ENCODE results near the gene EIF1AY. TPM values are rescaled to one million over a fixed set of nuclear protein-coding genes. Genes with fewer than 3 reads are reported as not detected.
"Not testable (repeated sequence)": the region's sequence is repeated elsewhere in the genome, so short reads cannot be mapped to it uniquely, and the experiment has no call there.

Gene EIF1AY, protein sequence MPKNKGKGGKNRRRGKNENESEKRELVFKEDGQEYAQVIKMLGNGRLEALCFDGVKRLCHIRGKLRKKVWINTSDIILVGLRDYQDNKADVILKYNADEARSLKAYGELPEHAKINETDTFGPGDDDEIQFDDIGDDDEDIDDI
- 10 to 100 TPM; 65.3 to 78.7 TPM for total RNA-seq

- H3K27ac Mint-ChIP-seq = peak within 1 kb of the TSS; percentile 95 to 97
- no peaks in the 10 kb centered on the region for H3K9me3 Mint-ChIP-seq
- peaks cover 0 to 12% of the 10 kb centered on the region in 2 donors for H3K36me3 Mint-ChIP-seq
- DNase-seq (ENCODE audit: low spot score in 2 of 2) (peak; percentile 67 to 87), ATAC-seq (peak; percentile 95 to 96)
Measured at GRCh38 chrY:20575531-20576121, at the start of gene EIF1AY. TSS of gene EIF1AY (plus strand) at chrY:20575776. CDS start at chrY:20575872, 96 bp downstream.

DNA sequence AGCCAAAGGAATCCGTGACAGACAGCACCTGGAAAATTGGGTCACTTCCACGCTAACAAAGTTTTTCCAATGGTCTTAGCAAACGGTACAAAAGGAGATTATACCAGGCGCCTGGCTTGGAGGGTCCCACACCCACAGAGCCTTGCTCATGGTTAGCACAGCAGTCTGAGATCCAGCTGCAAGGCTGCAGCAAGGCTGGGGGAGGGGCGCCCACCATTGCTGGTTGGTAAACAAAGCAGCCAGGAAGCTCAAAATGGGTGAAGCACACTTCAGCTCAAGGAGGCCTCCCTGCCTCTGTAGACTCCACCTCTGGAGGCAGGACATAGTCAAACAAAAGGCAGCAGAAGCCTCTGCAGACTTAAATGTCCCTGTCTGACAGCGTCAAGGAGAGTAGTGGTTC is 47.1 kb upstream of the EIF1AY start:
- Mint-ChIP-seq H3K36me3 (peaks cover 5 to 12% of the 10 kb centered on the region in 2 donors), H3K27ac (no peak overlapping the region), H3K9me3 (no peaks in the 10 kb centered on the region)
- no peak for DNase-seq (ENCODE audit: low spot score in 2 of 2)
- ATAC-seq = no peak

DNA sequence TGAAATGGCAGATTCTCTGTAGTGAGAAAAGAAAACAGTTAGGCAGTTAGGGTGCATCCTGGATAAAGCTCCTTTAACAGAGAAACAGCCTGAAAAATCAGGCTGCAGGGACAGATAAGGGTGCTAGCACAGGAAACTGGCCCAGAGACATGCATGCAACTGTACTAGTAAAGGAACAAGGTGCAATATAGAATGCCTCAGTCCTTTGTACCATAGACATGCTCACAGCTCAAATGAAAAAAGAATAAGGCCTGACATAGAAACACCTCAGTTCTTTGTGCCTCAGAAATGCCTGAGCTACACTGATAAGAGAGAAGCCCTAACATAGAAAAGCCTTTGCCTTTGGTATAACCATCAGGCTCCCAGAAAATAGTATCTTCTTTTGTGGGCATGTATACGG is 37.4 kb upstream of the EIF1AY start:
- no peaks in the 10 kb centered on the region for H3K9me3 Mint-ChIP-seq
- no peaks in the 10 kb centered on the region for H3K36me3 Mint-ChIP-seq
- H3K27ac Mint-ChIP-seq = no peak overlapping the region
- ATAC-seq = no peak
- DNase-seq (ENCODE audit: low spot score in 2 of 2) = no peak

GRCh38 chrY:20538933-20539332 is 36.6 kb upstream of the EIF1AY start:
- DNase-seq (ENCODE audit: low spot score in 2 of 2) = no peak
- Mint-ChIP-seq H3K9me3 (no peaks in the 10 kb centered on the region), H3K36me3 (no peaks in the 10 kb centered on the region), H3K27ac (no peak overlapping the region)
- no peak for ATAC-seq

GRCh38 chrY:20544451-20544960 is 31.1 kb upstream of the EIF1AY start:
- H3K9me3 Mint-ChIP-seq = no peaks in the 10 kb centered on the region
- DNase-seq (ENCODE audit: low spot score in 2 of 2) (no peak), ATAC-seq (no peak)
- no peaks in the 10 kb centered on the region for H3K36me3 Mint-ChIP-seq
- H3K27ac Mint-ChIP-seq = no peak overlapping the region

DNA sequence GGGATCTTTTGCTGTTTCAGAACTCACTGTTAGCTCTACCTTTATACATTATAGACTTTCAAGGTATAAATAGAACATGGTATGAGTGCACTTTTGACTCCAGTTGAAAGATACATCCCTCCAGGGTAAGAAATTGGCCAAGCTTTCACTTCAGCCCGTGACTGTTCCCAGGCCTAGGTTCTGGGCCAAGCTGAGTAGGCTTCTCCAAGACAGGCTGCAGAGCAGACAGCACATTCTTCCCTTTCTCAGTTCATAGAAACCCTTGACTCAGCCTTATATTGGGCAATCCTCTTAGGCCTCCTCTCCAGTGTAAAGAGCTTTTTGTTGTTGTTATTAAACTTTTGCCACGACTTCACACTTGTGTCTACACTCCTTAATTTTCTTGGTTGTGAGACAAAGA is 29.5 kb upstream of the EIF1AY start:
- ATAC-seq = no peak
- H3K27ac Mint-ChIP-seq = no peak overlapping the region
- no peaks in the 10 kb centered on the region for H3K9me3 Mint-ChIP-seq
- no peak for DNase-seq (ENCODE audit: low spot score in 2 of 2)
- no peaks in the 10 kb centered on the region for H3K36me3 Mint-ChIP-seq

GRCh38 chrY:20549289-20549688 is 26.3 kb upstream of the EIF1AY start:
- no peak for DNase-seq (ENCODE audit: low spot score in 2 of 2)
- no peak for ATAC-seq
- Mint-ChIP-seq H3K27ac (no peak overlapping the region), H3K9me3 (no peaks in the 10 kb centered on the region), H3K36me3 (no peaks in the 10 kb centered on the region)

- ATAC-seq (no peak), DNase-seq (ENCODE audit: low spot score in 2 of 2) (no peak)
- Mint-ChIP-seq H3K27ac (no peak overlapping the region), H3K9me3 (no peaks in the 10 kb centered on the region), H3K36me3 (no peaks in the 10 kb centered on the region)
Measured at GRCh38 chrY:20551840-20552239, 23.7 kb upstream of the EIF1AY start.

- H3K9me3 Mint-ChIP-seq; H3K36me3 Mint-ChIP-seq; DNase-seq (ENCODE audit: low spot score in 2 of 2); H3K27ac Mint-ChIP-seq; ATAC-seq: not testable (repeated sequence)
Measured at GRCh38 chrY:20552764-20553323, 22.7 kb upstream of the EIF1AY start.

GRCh38 chrY:20555820-20556219 is 19.8 kb upstream of the EIF1AY start:
- H3K36me3 Mint-ChIP-seq = no peaks in the 10 kb centered on the region
- DNase-seq (ENCODE audit: low spot score in 2 of 2) (no peak), ATAC-seq (no peak)
- H3K9me3 Mint-ChIP-seq = no peaks in the 10 kb centered on the region
- no peak overlapping the region for H3K27ac Mint-ChIP-seq

- Mint-ChIP-seq H3K9me3 (no peaks in the 10 kb centered on the region), H3K27ac (no peak overlapping the region), H3K36me3 (no peaks in the 10 kb centered on the region)
- DNase-seq (ENCODE audit: low spot score in 2 of 2) = no peak
- ATAC-seq = no peak
Measured at GRCh38 chrY:20558677-20559076, 16.9 kb upstream of the EIF1AY start.

- DNase-seq (ENCODE audit: low spot score in 2 of 2) = no peak
- no peaks in the 10 kb centered on the region for H3K36me3 Mint-ChIP-seq
- H3K27ac Mint-ChIP-seq = no peak overlapping the region
- ATAC-seq = no peak
- no peaks in the 10 kb centered on the region for H3K9me3 Mint-ChIP-seq
Measured at GRCh38 chrY:20559873-20560512, 15.6 kb upstream of the EIF1AY start.

DNA sequence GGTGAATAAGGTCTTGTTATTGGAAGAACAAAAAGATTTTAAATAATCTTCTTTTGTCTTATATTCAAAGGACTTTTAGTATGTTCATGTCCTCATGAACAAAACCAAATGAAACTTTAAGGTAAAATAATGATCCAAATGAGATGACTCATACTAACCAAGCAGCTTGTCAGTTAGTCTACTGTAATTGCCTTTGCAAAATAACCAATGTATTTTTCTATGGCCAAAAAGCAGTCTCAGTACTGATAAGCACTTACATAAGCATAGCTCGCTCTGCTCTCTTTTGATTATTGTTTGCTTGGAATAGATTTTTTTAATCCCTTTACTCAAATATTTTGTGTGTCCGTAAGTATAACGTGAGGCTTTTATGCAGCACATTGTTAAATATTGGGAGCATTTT is 4.3 kb upstream of the EIF1AY start:
- ATAC-seq = no peak
- H3K27ac Mint-ChIP-seq = no peak overlapping the region

GRCh38 chrY:20576506-20576905 is 930 bp downstream of the EIF1AY start:
- DNase-seq (ENCODE audit: low spot score in 2 of 2) (no peak), ATAC-seq (peak in 1 of 2 donors; percentile 18)
- H3K36me3 Mint-ChIP-seq = peaks cover 0 to 12% of the 10 kb centered on the region in 2 donors
- peak overlapping the region; percentile 95 to 97 for H3K27ac Mint-ChIP-seq
- no peaks in the 10 kb centered on the region for H3K9me3 Mint-ChIP-seq

More for the DNA sequence above, 4.3 kb upstream of the EIF1AY start:
- DNase-seq (ENCODE audit: low spot score in 2 of 2) = no peak
- peaks cover 0 to 12% of the 10 kb centered on the region in 2 donors for H3K36me3 Mint-ChIP-seq
- H3K9me3 Mint-ChIP-seq = no peaks in the 10 kb centered on the region

DNA sequence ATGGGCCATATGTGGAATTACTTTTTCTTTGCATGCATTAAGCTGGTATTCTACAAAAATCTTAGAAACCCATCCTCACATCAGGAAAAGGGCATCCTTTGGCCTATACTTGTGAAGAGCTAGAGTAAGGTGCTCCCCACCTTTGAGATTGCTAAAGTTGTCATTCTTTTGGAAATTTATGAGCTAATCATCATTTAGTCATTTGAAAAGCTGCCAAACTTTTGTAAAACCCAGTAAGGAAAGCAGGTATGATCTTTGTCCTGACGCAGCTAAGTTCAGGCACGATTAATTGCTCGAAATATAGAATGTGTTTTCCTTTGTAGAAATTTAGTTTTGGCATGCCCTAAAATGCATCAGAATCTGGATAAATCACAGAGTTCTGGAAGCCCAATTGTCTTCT is 2.6 kb downstream of the EIF1AY start:
- DNase-seq (ENCODE audit: low spot score in 2 of 2) = no peak
- no peak for ATAC-seq
- H3K27ac Mint-ChIP-seq = no peak overlapping the region
- H3K9me3 Mint-ChIP-seq = no peaks in the 10 kb centered on the region
- peaks cover 0 to 7% of the 10 kb centered on the region in 2 donors for H3K36me3 Mint-ChIP-seq

GRCh38 chrY:20581687-20582086 is 6.1 kb downstream of the EIF1AY start:
- H3K36me3 Mint-ChIP-seq = no peaks in the 10 kb centered on the region
- no peaks in the 10 kb centered on the region for H3K9me3 Mint-ChIP-seq
- H3K27ac Mint-ChIP-seq = peak overlapping the region in 1 of 2 donors; percentile 60
- no peak for DNase-seq (ENCODE audit: low spot score in 2 of 2)
- no peak for ATAC-seq

DNA sequence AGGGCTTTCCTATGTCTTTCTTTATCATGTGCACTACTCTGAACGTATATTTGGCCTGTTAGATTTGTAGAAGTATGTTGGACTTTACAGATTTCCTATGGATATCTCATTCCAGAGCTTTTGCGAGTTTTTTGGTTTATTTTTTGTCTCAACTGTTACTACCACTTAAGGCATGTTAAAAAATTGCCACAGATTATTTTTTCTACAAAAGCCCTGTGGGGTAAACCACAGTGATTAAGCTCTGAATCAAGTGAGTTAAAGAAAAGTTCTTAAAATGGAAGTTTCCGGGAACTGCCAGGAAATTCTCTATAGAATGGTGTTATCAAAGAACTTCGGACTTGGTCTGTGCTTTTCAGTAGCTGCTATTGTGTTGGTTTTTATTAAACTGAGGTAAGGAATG is 10.6 kb downstream of the EIF1AY start:
- no peaks in the 10 kb centered on the region for H3K9me3 Mint-ChIP-seq
- H3K27ac Mint-ChIP-seq = no peak overlapping the region
- ATAC-seq (no peak), DNase-seq (ENCODE audit: low spot score in 2 of 2) (no peak)
- H3K36me3 Mint-ChIP-seq = peaks cover 0 to 9% of the 10 kb centered on the region in 2 donors

Measured in activated naive CD4-positive, alpha-beta T cell treated with anti-CD3 and anti-CD28 coated beads, Interleukin-2, amount 50 U/mL, for 72 hours (primary cell).